Common myeloid progenitor, CD34-positive (primary cell): Measurements from ENCODE around the gene BTBD16.

ENCODE experiments used
- CTCF ChIA-PET: fragments of 350-600 bp; sonication (Branson Sonifier 250); formaldehyde crosslinking; loops from one replicate; lab custom pipeline; 2021; ENCODE audit warnings: antibody characterized with exemption; lab: Charles Lee
- POLR2A ChIA-PET: fragments of 350-600 bp; sonication (Branson Sonifier 250); formaldehyde crosslinking; loops from one replicate; lab custom pipeline; 2021; ENCODE audit warnings: antibody characterized with exemption; lab: Charles Lee
- DNase-seq, 3 donors: peaks; one replicate each; pipeline versions ENCODE4 v3.0.0 to v3.0.0-alpha.2; 2013
- H3K27ac ChIP-seq, 2 experiments: 1 replicate in 1 of 2; 2 replicates in 1 of 2; pipeline ENCODE4 v1.7.0; 2013; ENCODE audit warnings: inconsistent platforms in 2 of 2, low read length in 2 of 2, mild to moderate bottlenecking in 2 of 2, low read depth in 1 of 2, moderate library complexity in 1 of 2; ENCODE audit not compliant: severe bottlenecking in 2 of 2, insufficient read depth in 1 of 2, poor library complexity in 1 of 2
- H3K27me3 ChIP-seq, 5 experiments: replicated peaks in 2 of 5; 1 replicate in 3 of 5; 2 replicates in 2 of 5; pipeline versions ENCODE4 v1.6.1 to v1.7.0; 2013; ENCODE audit warnings: low read length in 4 of 5, mild to moderate bottlenecking in 2 of 5, moderate library complexity in 2 of 5, inconsistent platforms in 1 of 5; ENCODE audit not compliant: insufficient read depth in 5 of 5, control insufficient read depth in 4 of 5
- H3K36me3 ChIP-seq, 4 experiments: 1 replicate in 2 of 4; 2 replicates in 2 of 4; pipeline versions ENCODE4 v1.6.1 to v1.7.0; 2013; ENCODE audit warnings: low read length in 3 of 4, control low read depth in 1 of 4, mild to moderate bottlenecking in 1 of 4; ENCODE audit not compliant: control insufficient read depth in 4 of 4, insufficient read depth in 4 of 4
- H3K4me1 ChIP-seq, 4 experiments: 1 replicate in 3 of 4; 2 replicates in 1 of 4; pipeline versions ENCODE4 v1.6.1 to v1.7.1; 2013; ENCODE audit warnings: low read length in 3 of 4, mild to moderate bottlenecking in 3 of 4, control low read depth in 1 of 4, inconsistent platforms in 1 of 4, moderate library complexity in 1 of 4; ENCODE audit not compliant: control insufficient read depth in 4 of 4, insufficient read depth in 4 of 4; ENCODE audit errors: control extremely low read depth in 1 of 4
- H3K4me3 ChIP-seq, 7 experiments: 1 replicate in 4 of 7; 2 replicates in 3 of 7; pipeline versions ENCODE4 v1.5.1 to v1.7.0; 2013; ENCODE audit warnings: mild to moderate bottlenecking in 7 of 7, low read length in 6 of 7, moderate library complexity in 6 of 7, inconsistent platforms in 2 of 7, low read depth in 2 of 7, control low read depth in 1 of 7; ENCODE audit not compliant: insufficient read depth in 4 of 7, control insufficient read depth in 1 of 7; ENCODE audit errors: extremely low read depth in 1 of 7
- H3K9me3 ChIP-seq, 5 experiments: 1 replicate in 4 of 5; 2 replicates in 1 of 5; pipeline versions ENCODE4 v1.6.1 to v1.7.1; 2013; ENCODE audit warnings: low read length in 4 of 5, mild to moderate bottlenecking in 2 of 5, inconsistent platforms in 1 of 5, low read depth in 1 of 5, moderate library complexity in 1 of 5; ENCODE audit not compliant: control insufficient read depth in 4 of 5, insufficient read depth in 2 of 5; ENCODE audit errors: control extremely low read depth in 1 of 5
- WGBS: methylation state at CpG from one replicate; pipeline ENCODE4 v1.1.5; 2013; ENCODE audit not compliant: insufficient coverage; 5-methylcytosine and 5-hydroxymethylcytosine counted together

The BTBD16 gene

DNA sequence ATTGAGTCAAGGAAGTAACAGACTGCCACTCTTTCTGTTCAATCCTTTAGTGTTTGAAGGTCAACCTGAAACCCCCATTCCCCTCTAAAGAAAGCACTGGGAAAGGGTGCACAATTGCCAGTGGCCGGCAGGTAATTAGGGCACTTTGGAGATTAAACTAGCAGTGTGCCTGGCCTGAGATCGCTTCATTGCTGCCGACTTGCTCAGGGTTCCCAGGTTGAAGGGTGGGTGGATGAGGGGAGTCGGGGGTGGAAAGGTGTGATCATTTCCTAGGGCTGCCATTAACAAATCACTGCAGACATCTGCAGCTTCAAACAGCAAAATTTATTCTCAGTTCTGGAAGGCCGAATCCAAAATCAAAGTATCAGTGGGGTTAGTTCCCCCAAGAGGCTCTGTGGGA, 16.3 kb upstream of the BTBD16 start:
- ChIA-PET CTCF (no interaction called here), POLR2A (no interaction called here)
- no peak overlapping the region for H3K27ac ChIP-seq
- H3K4me3 ChIP-seq, result no peak overlapping the region
- DNase-seq, result no peak
- no peaks in the 10 kb centered on the region for H3K9me3 ChIP-seq
- peaks cover 0 to 4% (median 0%) of the 10 kb centered on the region in 4 experiments for H3K4me1 ChIP-seq
- no peaks in the 10 kb centered on the region for H3K36me3 ChIP-seq
- peaks cover 0 to 7% (median under 1%) of the 10 kb centered on the region in 5 experiments for H3K27me3 ChIP-seq
- WGBS, result 100% methylated on average over 2 of the region's 5 CpGs

DNA sequence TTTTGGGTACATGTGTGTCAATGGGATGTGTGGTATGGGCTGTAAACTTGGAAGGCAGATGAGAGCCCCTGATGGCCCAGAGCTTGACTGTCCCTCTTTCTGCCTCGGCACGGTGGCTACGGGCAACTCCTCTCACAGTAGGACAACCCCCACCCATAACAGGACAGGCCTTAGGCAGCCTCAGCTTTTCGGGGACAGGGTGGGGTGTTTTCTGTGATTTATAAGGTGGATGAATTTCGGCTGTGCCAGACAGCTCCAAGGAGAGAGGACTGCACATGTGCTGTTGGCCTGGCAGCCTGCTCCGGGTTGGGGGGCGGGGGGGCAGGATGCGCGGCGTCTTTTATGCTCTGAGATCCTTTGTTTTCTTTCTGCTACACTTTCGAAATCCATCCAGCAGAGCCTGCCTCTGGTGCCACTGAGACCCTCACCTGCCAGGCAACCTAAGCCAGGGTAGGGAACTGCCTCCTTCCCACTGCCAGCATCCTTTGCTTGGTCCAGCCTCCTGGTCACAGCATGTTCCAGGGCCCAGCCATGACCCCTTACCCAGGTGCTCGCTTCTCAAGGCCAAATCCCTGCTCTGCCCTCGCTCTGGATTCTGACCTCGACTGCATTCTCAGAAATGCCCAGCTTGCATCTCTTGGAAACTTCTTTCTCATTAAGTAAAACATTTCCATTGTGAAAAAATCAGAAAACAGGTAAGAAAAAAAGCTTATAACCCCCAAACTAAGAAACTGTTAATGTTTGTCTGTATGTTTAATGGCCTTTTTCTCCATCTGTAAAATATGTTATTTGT, 15.4 kb upstream of the BTBD16 start:
- 93% methylated on average over 8 of the region's 14 CpGs for WGBS
- Histone ChIP-seq H3K27ac (no peak overlapping the region), H3K4me3 (no peak overlapping the region), H3K9me3 (peaks cover 0 to under 1% (median 0%) of the 10 kb centered on the region in 5 experiments), H3K4me1 (peaks cover 0 to 4% (median 0%) of the 10 kb centered on the region in 4 experiments), H3K27me3 (peaks cover 0 to 7% (median 2%) of the 10 kb centered on the region in 5 experiments), H3K36me3 (no peaks in the 10 kb centered on the region)
- POLR2A ChIA-PET, result no interaction called here
- no peak for DNase-seq
- CTCF ChIA-PET, result interaction anchor here (0.7 kb wide), 1 partner anchor 12 kb away, joined by 3 read pairs; no protein-coding TSS in a partner anchor

DNA sequence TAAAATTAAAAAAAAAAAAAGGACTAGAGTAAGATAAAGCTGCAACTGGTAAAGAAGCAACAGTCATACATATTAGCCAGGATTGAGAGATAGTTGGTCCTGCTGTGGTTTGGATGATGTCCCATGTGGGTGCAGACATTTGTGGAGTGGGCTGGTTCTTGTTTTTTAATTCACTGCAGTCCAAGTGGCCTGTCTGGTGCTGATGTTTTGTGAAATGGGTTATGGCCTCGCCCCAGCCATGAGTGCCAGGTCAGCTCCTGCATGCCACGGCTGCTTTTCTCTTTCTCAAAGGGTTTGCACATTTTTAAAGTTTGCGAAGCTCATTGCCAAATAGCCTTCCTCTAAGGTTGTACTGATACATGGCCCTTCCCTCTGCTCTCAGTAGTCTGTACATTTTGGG, 14.1 kb upstream of the BTBD16 start:
- H3K27ac ChIP-seq, result no peak overlapping the region
- H3K36me3 ChIP-seq, result no peaks in the 10 kb centered on the region
- H3K4me1 ChIP-seq, result peaks cover 0 to 4% (median 0%) of the 10 kb centered on the region in 4 experiments
- ChIA-PET CTCF (no interaction called here), POLR2A (no interaction called here)
- H3K4me3 ChIP-seq, result no peak overlapping the region
- H3K27me3 ChIP-seq, result peaks cover 0 to 7% (median 2%) of the 10 kb centered on the region in 5 experiments
- 100% methylated on average over 3 of the region's 3 CpGs for WGBS
- peaks cover 0 to 5% (median 0%) of the 10 kb centered on the region in 5 experiments for H3K9me3 ChIP-seq
- no peak for DNase-seq

DNA sequence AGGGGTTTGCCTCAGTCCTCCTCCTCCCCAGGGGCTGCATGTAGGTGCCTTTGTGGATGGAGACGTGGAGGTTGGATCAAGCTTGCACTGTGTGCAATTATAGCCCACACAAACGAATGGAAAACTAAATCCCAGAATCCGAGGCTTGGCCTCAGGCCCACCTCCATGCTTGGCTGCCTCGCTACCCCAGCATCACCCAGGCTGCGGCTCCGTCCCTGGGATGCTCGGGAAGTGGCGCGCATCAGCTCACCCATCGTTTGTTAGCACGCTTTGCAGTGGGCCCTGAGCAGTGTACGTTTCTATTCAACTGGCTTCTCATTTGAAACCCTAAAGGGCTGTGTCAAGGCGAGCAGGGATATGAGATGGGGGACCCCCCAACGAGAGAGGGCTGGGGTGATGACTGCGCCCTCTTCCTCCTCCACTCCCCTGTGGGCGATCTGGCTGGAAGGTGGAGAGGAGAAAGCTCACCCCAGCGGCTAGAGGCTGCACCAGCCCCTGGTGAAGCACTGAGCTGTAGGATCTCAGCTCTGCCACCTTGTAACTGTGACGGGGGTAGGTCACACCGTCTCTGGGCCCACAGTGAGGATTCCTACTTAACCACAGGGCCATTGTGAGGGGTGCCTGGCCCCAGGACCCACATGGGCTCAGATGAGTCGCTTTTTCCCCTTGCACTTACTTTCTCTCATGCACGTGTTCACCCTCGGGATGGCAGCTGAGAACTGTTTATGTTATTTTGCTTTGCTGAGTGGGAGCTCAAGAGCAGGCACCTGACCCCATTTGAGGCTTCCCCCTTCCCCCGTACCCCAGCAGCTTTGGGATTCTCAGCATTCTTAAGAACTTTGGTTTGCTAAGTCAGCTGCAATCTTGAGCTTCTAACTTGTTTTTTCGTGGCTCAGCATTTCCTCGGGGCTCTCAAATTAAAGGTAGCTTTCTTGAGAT, 12.7 kb upstream of the BTBD16 start:
- no peak for DNase-seq
- CTCF ChIA-PET, result interaction anchor here (2.0 kb wide), 1 partner anchor 10 kb away, joined by 10 read pairs; no protein-coding TSS in a partner anchor
- H3K4me3 ChIP-seq, result no peak overlapping the region
- WGBS, result 89% methylated on average over 21 of the region's 25 CpGs
- no peaks in the 10 kb centered on the region for H3K4me1 ChIP-seq
- no peak overlapping the region for H3K27ac ChIP-seq
- peaks cover 0 to 7% (median 0%) of the 10 kb centered on the region in 5 experiments for H3K27me3 ChIP-seq
- H3K36me3 ChIP-seq, result no peaks in the 10 kb centered on the region
- peaks cover 0 to 5% (median 0%) of the 10 kb centered on the region in 5 experiments for H3K9me3 ChIP-seq
- POLR2A ChIA-PET, result no interaction called here

DNA sequence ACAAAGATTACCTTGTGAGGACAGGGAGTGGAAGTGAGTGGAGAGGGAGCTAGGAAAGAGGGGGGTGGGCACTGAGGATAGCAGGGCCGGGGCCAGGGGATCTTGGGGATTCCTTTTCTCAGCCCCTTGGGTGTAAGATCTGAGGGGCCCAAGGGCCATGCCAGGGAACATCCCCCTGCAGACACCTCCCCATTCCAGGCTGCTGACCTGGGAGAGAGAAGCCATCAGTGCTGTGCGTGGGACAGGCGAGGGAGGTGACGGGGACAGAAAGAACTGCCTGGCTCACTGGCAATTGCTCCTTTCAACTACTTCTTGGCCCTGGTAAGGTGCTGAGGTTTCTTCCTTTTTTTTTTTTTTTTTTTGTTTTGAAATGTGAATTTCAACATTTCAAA, 12.0 kb upstream of the BTBD16 start:
- 100% methylated on average over 2 of the region's 4 CpGs for WGBS
- H3K4me1 ChIP-seq, result no peaks in the 10 kb centered on the region
- H3K36me3 ChIP-seq, result no peaks in the 10 kb centered on the region
- H3K27me3 ChIP-seq, result peaks cover 0 to 7% (median 0%) of the 10 kb centered on the region in 5 experiments
- DNase-seq, result no peak
- H3K9me3 ChIP-seq, result peaks cover 0 to 5% (median 0%) of the 10 kb centered on the region in 5 experiments
- ChIA-PET CTCF (interaction anchor here (2.0 kb wide), 1 partner anchor 9 kb away, joined by 10 read pairs; no protein-coding TSS in a partner anchor), POLR2A (no interaction called here)
- no peak overlapping the region for H3K27ac ChIP-seq
- H3K4me3 ChIP-seq, result no peak overlapping the region

DNA sequence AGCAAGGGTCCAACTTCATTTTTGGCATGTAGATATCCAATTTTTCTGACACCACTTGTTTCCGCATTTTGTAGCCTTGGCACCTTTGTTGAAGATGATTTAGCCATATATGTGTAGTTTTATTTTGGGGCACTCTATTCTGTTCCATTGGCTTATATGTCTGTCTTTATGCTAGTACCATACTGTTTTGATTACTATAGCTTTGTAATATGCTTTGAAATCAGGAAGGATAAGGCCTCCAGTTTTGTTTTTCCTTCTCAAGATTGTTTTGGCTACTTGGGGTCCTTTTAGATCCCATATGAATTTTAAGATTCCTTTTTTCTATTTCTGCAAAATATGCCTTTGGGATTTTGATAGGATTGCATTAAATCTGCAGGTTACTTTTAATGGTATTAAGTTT, 9.5 kb upstream of the BTBD16 start:
- Histone ChIP-seq H3K36me3 (no peaks in the 10 kb centered on the region), H3K4me1 (no peaks in the 10 kb centered on the region), H3K27me3 (peaks cover 0 to 7% (median 0%) of the 10 kb centered on the region in 5 experiments), H3K4me3 (no peak overlapping the region), H3K9me3 (peaks cover 0 to 5% (median 0%) of the 10 kb centered on the region in 5 experiments), H3K27ac (no peak overlapping the region)
- ChIA-PET POLR2A (no interaction called here), CTCF (no interaction called here)
- no peak for DNase-seq
- no CpG with 5 or more reads among the region's 1 CpG for WGBS
